IMR-90 (cell line): ENCODE measurements around the gene ARRB1.
"Not testable (repeated sequence)": the region's sequence is repeated elsewhere in the genome, so short reads cannot be mapped to it uniquely, and the experiment has no call there.

Experiments used
- BHLHE40 ChIP-seq: fragments of 150-350 bp; IDR thresholded peaks from 2 replicates; pipeline ENCODE4 v1.6.1; 2016; ENCODE audit warnings: mild to moderate bottlenecking, low read depth, low read length
- CEBPB ChIP-seq: IDR thresholded peaks from 2 replicates; pipeline ENCODE4 v1.6.1; 2012; ENCODE audit warnings: low read depth, low read length, improper control_type of control experiment
- CHD1 ChIP-seq: IDR thresholded peaks from 2 replicates; pipeline ENCODE4 v1.6.1; 2012; ENCODE audit warnings: low read depth, low read length, improper control_type of control experiment
- CTCF ChIP-seq: conservative IDR thresholded peaks from 2 replicates; pipeline ENCODE4 v1.5.1; 2012; ENCODE audit warnings: mild to moderate bottlenecking, low read depth, low read length, improper control_type of control experiment
- ELK1 ChIP-seq: fragments of 150-350 bp; IDR thresholded peaks from 2 replicates; pipeline ENCODE4 v1.6.1; 2016; ENCODE audit warnings: low read depth, mild to moderate bottlenecking, low read length, moderate library complexity, borderline replicate concordance
- FOS ChIP-seq: fragments of 150-350 bp; IDR thresholded peaks from 2 replicates; pipeline ENCODE4 v1.6.1; 2016; ENCODE audit warnings: low read depth, low read length
- MAFK ChIP-seq: IDR thresholded peaks from 2 replicates; pipeline ENCODE4 v1.6.1; 2012; ENCODE audit warnings: low read depth, low read length, improper control_type of control experiment
- MXI1 ChIP-seq: IDR thresholded peaks from 2 replicates; pipeline ENCODE4 v1.6.1; 2012; ENCODE audit warnings: low read depth, mild to moderate bottlenecking, low read length, moderate library complexity, borderline replicate concordance
- POLR2A ChIP-seq: IDR thresholded peaks from 2 replicates; pipeline ENCODE4 v1.6.1; 2012; ENCODE audit warnings: mild to moderate bottlenecking, low read depth, low read length
- RAD21 ChIP-seq: IDR thresholded peaks from 2 replicates; pipeline ENCODE4 v1.6.1; 2012; ENCODE audit warnings: low read length, improper control_type of control experiment
- RCOR1 ChIP-seq: IDR thresholded peaks from 2 replicates; pipeline ENCODE4 v1.6.1; 2012; ENCODE audit warnings: mild to moderate bottlenecking, low read length, improper control_type of control experiment; ENCODE audit not compliant: insufficient replicate concordance
- RFX5 ChIP-seq: IDR thresholded peaks from 2 replicates; pipeline ENCODE4 v1.8.0; 2012; ENCODE audit warnings: low read depth, mild to moderate bottlenecking, low read length, moderate library complexity
- SMC3 ChIP-seq: fragments of 150-350 bp; IDR thresholded peaks from 2 replicates; pipeline ENCODE4 v1.6.1; 2016; ENCODE audit warnings: low read depth, mild to moderate bottlenecking, antibody characterized with exemption, low read length, moderate library complexity
- USF2 ChIP-seq: fragments of 150-350 bp; IDR thresholded peaks from 2 replicates; pipeline ENCODE4 v1.6.1; 2017; ENCODE audit warnings: mild to moderate bottlenecking, antibody characterized with exemption, low read length, low read depth

GRCh38 chr11:75331761-75332160, 19.7 kb downstream of the ARRB1 start:
- TF ChIP-seq CTCF, POLR2A, CEBPB, MXI1, USF2, SMC3, RFX5, CHD1, BHLHE40, FOS, RCOR1, RAD21, MAFK, ELK1: not testable (repeated sequence)
